ENCODE results near the gene LRRC36. TPM values are rescaled to one million over a fixed set of nuclear protein-coding genes. Genes with fewer than 3 reads are reported as not detected.

Gene LRRC36
- total RNA-seq (2022; extraction: Qiagen RNA extraction; ENCODE audit: low read depth) = 0.13 to 0.27 TPM (median 0.14 TPM) in 3 of 5 replicates, not detected in the others

GRCh38 chr16:67326472-67327309 is at the start of gene LRRC36, which contains the start of gene KCTD19:
Gene LRRC36, plus strand, starts transcription at chr16:67326815. Its CDS starts 48 bp downstream, at chr16:67326863.
Gene KCTD19, minus strand, starts transcription at chr16:67326741. Its CDS starts 34 bp downstream, at chr16:67326707.

GRCh38 chr16:67279296-67280089 is 47.1 kb upstream of the LRRC36 start, which contains the start of gene PLEKHG4:
Gene PLEKHG4, plus strand, starts transcription at chr16:67279532. Its CDS starts 513 bp downstream, at chr16:67280045.

GRCh38 chr16:67393111-67393787 is 66.6 kb downstream of the LRRC36 start, which contains the start of gene TPPP3:
Gene TPPP3, minus strand, starts transcription at chr16:67393498. Its CDS starts 2,387 bp downstream, at chr16:67391111.

GRCh38 chr16:67415872-67416793 is 89.5 kb downstream of the LRRC36 start, which contains the start of gene ZDHHC1:
Gene ZDHHC1, minus strand, starts transcription at chr16:67416477. Its CDS starts 8,702 bp downstream, at chr16:67407775.

GRCh38 chr16:67430977-67431774 is 104.6 kb downstream of the LRRC36 start, which contains the start of gene HSD11B2:
Gene HSD11B2, plus strand, starts transcription at chr16:67431121. Its CDS starts 128 bp downstream, at chr16:67431249.

Other genes with a start within 250 kb of the LRRC36 start
- gene PHAF1, start 216.9 kb upstream of the LRRC36 start, total RNA-seq (2022; extraction: Qiagen RNA extraction; ENCODE audit: low read depth) = 22.2 to 24.5 TPM (median 23.4 TPM) in 5 replicates
- gene B3GNT9, start 175.8 kb upstream of the LRRC36 start, total RNA-seq (2022; extraction: Qiagen RNA extraction; ENCODE audit: low read depth) = 5.7 to 8.5 TPM (median 7.9 TPM) in 5 replicates
- 10.7 to 20.7 TPM (median 20.5 TPM) in 5 replicates for gene TRADD, start 166.9 kb upstream of the LRRC36 start, total RNA-seq (2022; extraction: Qiagen RNA extraction; ENCODE audit: low read depth)
- 5.2 to 9.5 TPM (median 8.5 TPM) in 5 replicates for gene FBXL8, start 166.9 kb upstream of the LRRC36 start, total RNA-seq (2022; extraction: Qiagen RNA extraction; ENCODE audit: low read depth)
- gene HSF4, start 162.1 kb upstream of the LRRC36 start, total RNA-seq (2022; extraction: Qiagen RNA extraction; ENCODE audit: low read depth) = 11.9 to 16.0 TPM (median 14.6 TPM) in 5 replicates
- 44.9 to 52.4 TPM (median 50.2 TPM) in 5 replicates for gene NOL3, start 156.3 kb upstream of the LRRC36 start, total RNA-seq (2022; extraction: Qiagen RNA extraction; ENCODE audit: low read depth)
- gene MATCAP1, start 142.9 kb upstream of the LRRC36 start, total RNA-seq (2022; extraction: Qiagen RNA extraction; ENCODE audit: low read depth) = 3.6 to 8.0 TPM (median 5.9 TPM) in 5 replicates
- gene EXOC3L1, start 136.7 kb upstream of the LRRC36 start, total RNA-seq (2022; extraction: Qiagen RNA extraction; ENCODE audit: low read depth) = 0.07 to 0.48 TPM in 2 of 5 replicates, not detected in the others
- 75.9 to 98.6 TPM (median 92.7 TPM) in 5 replicates for gene E2F4, start 134.7 kb upstream of the LRRC36 start, total RNA-seq (2022; extraction: Qiagen RNA extraction; ENCODE audit: low read depth)
- 0.66 to 1.4 TPM (median 1.3 TPM) in 5 replicates for gene ELMO3, start 127.7 kb upstream of the LRRC36 start, total RNA-seq (2022; extraction: Qiagen RNA extraction; ENCODE audit: low read depth)
- gene TMEM208, start 99.7 kb upstream of the LRRC36 start, total RNA-seq (2022; extraction: Qiagen RNA extraction; ENCODE audit: low read depth) = 78.6 to 101 TPM (median 94.1 TPM) in 5 replicates
- 40.1 to 51.6 TPM (median 48.9 TPM) in 5 replicates for gene FHOD1, start 79.3 kb upstream of the LRRC36 start, total RNA-seq (2022; extraction: Qiagen RNA extraction; ENCODE audit: low read depth)
- gene SLC9A5, start 77.8 kb upstream of the LRRC36 start, total RNA-seq (2022; extraction: Qiagen RNA extraction; ENCODE audit: low read depth) = 1.2 to 1.7 TPM (median 1.6 TPM) in 5 replicates
- gene PLEKHG4, start 47.3 kb upstream of the LRRC36 start, total RNA-seq (2022; extraction: Qiagen RNA extraction; ENCODE audit: low read depth) = 15.2 to 22.1 TPM (median 18.3 TPM) in 5 replicates
- gene KCTD19, start 74 bp upstream of the LRRC36 start, total RNA-seq (2022; extraction: Qiagen RNA extraction; ENCODE audit: low read depth) = 0.06 to 0.46 TPM (median 0.22 TPM) in 5 replicates
- gene TPPP3, start 66.7 kb downstream of the LRRC36 start, total RNA-seq (2022; extraction: Qiagen RNA extraction; ENCODE audit: low read depth) = 8.4 to 13.5 TPM (median 11.8 TPM) in 5 replicates
- 5.8 to 9.2 TPM (median 6.1 TPM) in 5 replicates for gene ZDHHC1, start 89.7 kb downstream of the LRRC36 start, total RNA-seq (2022; extraction: Qiagen RNA extraction; ENCODE audit: low read depth)
- 1.5 to 1.8 TPM (median 1.6 TPM) in 5 replicates for gene HSD11B2, start 104.3 kb downstream of the LRRC36 start, total RNA-seq (2022; extraction: Qiagen RNA extraction; ENCODE audit: low read depth)
- gene ATP6V0D1, start 154.3 kb downstream of the LRRC36 start, total RNA-seq (2022; extraction: Qiagen RNA extraction; ENCODE audit: low read depth) = 96.9 to 122 TPM (median 109 TPM) in 5 replicates
- not detected in 5 replicates for gene AGRP, start 156.7 kb downstream of the LRRC36 start, total RNA-seq (2022; extraction: Qiagen RNA extraction; ENCODE audit: low read depth)
- gene RIPOR1, start 202.0 kb downstream of the LRRC36 start, total RNA-seq (2022; extraction: Qiagen RNA extraction; ENCODE audit: low read depth) = 35.5 to 51.5 TPM (median 44.3 TPM) in 5 replicates
- gene CTCF, start 235.7 kb downstream of the LRRC36 start, total RNA-seq (2022; extraction: Qiagen RNA extraction; ENCODE audit: low read depth) = 35.7 to 41.4 TPM (median 37.8 TPM) in 5 replicates